Colonic mucosa (tissue), 4 donors: Measurements from ENCODE around the gene CLTC. TPM values are rescaled to one million over a fixed set of nuclear protein-coding genes. Genes with fewer than 3 reads are reported as not detected.

ENCODE experiments used
- DNase-seq: peaks from one replicate; pipeline ENCODE4 v3.0.0-alpha.2; 2020
- H3K27ac ChIP-seq: fragments of 200-600 bp; one replicate; pipeline ENCODE4 v1.8.0; 2021
- H3K27me3 ChIP-seq: fragments of 200-600 bp; one replicate; pipeline ENCODE4 v1.8.0; 2021
- H3K36me3 ChIP-seq: fragments of 200-600 bp; one replicate; pipeline ENCODE4 v1.8.0; 2021
- H3K4me1 ChIP-seq: fragments of 200-600 bp; one replicate; pipeline ENCODE4 v1.8.0; 2021; ENCODE audit warnings: mild to moderate bottlenecking
- H3K4me3 ChIP-seq: fragments of 200-600 bp; one replicate; pipeline ENCODE4 v1.8.0; 2021
- H3K9ac ChIP-seq, 2 donors: one replicate each; pipeline ENCODE4 v1.7.0; 2013; ENCODE audit warnings: control low read depth in 2 of 2, low read depth in 2 of 2, low read length in 2 of 2
- H3K9me3 ChIP-seq: fragments of 200-600 bp; one replicate; pipeline ENCODE4 v1.8.0; 2021
- intact Hi-C: fragments of 100-400 bp; cut with DNase I; formaldehyde crosslinking; loops from one replicate; pipeline ENCODE4 v1.14.1; 2022
- total RNA-seq, 2 donors: library from RNA; stranded (reverse); fragmentation: NEBNext Ultra II Directional in 1 of 2; extraction: Animal tissue kit (Norgen Biotek cat#: 25700) in 1 of 2; gene quantifications; one replicate each; pipeline ENCODE4 v1.2.1, GENCODE V29; 2021
- TF ChIP-seq, protein P1 (sequence below): fragments of 200-600 bp; IDR thresholded peaks from one replicate; pipeline ENCODE4 v1.8.0; 2022; ENCODE audit warnings: antibody characterized with exemption, mild to moderate bottlenecking
- donor health status: healthy.
- donor health status: DM: no; HTN: no; CAD: no.
- donor health status: DM: no; HTN: no; CAD: no.

CLTC gene
- total RNA-seq, 2 donors from 2014 or later, result 306 to 328 TPM

DNA sequence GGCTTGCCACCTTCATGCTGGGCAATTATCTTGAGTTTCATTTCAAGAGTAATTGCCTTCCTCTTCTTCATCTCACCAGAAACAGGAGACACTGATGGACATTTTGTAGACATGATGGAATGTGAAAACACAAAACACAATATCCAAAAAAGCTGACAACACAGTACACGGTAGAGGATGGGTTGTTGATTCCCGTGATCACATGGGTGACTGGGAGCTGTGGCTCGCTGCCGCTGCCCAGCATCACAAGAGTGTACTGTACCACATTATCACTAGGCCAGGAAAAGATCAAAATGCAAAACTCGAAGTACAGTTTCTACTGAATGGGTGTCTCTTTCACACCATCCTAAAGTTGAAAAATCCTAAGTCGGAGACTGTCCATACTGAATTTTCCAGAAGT, 80.1 kb downstream of the CLTC start:
- Histone ChIP-seq H3K27me3 (no peaks in the 10 kb centered on the region), H3K9me3 (no peaks in the 10 kb centered on the region), H3K36me3 (peaks cover 5% of the 10 kb centered on the region), H3K4me1 (no peaks in the 10 kb centered on the region), H3K4me3 (no peak overlapping the region), H3K9ac (no peak overlapping the region), H3K27ac (no peak overlapping the region)
- intact Hi-C loops, result no loop called here
- TF ChIP-seq, protein P1, sequence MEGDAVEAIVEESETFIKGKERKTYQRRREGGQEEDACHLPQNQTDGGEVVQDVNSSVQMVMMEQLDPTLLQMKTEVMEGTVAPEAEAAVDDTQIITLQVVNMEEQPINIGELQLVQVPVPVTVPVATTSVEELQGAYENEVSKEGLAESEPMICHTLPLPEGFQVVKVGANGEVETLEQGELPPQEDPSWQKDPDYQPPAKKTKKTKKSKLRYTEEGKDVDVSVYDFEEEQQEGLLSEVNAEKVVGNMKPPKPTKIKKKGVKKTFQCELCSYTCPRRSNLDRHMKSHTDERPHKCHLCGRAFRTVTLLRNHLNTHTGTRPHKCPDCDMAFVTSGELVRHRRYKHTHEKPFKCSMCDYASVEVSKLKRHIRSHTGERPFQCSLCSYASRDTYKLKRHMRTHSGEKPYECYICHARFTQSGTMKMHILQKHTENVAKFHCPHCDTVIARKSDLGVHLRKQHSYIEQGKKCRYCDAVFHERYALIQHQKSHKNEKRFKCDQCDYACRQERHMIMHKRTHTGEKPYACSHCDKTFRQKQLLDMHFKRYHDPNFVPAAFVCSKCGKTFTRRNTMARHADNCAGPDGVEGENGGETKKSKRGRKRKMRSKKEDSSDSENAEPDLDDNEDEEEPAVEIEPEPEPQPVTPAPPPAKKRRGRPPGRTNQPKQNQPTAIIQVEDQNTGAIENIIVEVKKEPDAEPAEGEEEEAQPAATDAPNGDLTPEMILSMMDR, result no peak
- no peak for DNase-seq

DNA sequence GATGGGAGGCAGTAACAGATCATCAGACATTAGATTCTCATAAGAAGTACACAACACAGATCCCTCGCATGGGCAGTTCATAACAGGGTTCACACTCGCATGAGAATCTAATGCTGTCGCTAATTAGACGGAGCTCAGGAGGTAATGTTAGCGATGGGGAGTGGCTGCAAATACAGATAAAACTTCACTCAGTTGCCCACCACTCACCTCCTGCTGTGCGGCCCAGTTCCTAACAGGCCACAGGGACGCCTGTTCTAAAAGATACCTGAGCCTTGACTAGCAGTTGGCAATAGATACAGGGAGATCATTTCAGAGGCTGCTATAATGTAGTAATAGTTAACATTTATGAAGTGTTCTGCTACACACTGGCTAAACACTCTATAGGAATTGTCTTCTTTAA, 82.6 kb downstream of the CLTC start:
- intact Hi-C loops, result no loop called here
- Histone ChIP-seq H3K9ac (no peak overlapping the region), H3K9me3 (no peaks in the 10 kb centered on the region), H3K4me1 (no peaks in the 10 kb centered on the region), H3K27ac (no peak overlapping the region), H3K36me3 (peaks cover 5% of the 10 kb centered on the region), H3K27me3 (no peaks in the 10 kb centered on the region), H3K4me3 (no peak overlapping the region)
- TF ChIP-seq, protein P1, result no peak
- no peak for DNase-seq

DNA sequence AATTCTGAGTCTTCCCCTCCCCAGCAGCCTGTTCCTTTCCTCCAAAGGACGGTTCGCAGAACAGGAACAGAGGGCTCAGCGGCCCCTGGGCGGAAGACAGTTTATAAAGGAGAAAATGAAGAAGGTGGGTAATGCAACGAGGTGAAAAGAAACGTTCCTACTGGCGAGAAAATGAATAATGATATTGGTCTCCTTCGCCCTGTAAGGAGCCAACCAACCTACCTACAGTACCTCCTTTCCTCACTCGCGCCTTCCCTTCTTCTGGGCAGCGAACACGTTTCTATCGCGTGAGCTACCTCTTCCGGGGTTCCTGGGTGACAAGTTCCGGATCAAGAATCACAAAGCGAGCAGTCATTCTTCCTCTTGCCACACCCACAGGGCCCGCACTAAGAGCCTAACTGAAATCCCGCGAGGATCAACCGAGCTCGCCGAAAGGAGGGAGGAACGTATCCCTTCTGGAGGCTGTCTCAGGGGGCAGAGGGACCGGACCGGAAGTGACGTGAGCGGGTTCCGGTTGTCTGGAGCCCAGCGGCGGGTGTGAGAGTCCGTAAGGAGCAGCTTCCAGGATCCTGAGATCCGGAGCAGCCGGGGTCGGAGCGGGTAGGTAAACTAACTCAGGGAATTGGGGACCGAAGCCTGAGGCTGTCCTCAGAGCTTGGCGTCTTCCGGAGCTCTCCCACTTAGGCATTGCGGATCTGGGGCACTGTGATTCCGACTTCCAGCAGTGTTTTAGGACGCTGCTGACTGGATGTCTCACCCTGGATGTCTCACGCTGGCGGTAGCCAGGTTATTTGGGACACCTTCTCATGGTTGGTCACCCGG, 87.7 kb downstream of the CLTC start, which contains the start of the genes PTRH2 and VMP1:
Gene PTRH2 (minus strand): TSS at position 282 of the 822 bp plus-strand sequence. CDS start 9,452 bp downstream, outside the sequence.
Gene VMP1 (plus strand): TSS at position 506 of the 822 bp plus-strand sequence. CDS start 23,793 bp downstream, outside the sequence.
- H3K4me1 ChIP-seq, result no peaks in the 10 kb centered on the region
- peak within 1 kb of the TSS; percentile 75 for H3K4me3 ChIP-seq
- H3K27ac ChIP-seq, result peak within 1 kb of the TSS; percentile 87
- H3K27me3 ChIP-seq, result no peaks in the 10 kb centered on the region
- H3K9me3 ChIP-seq, result no peaks in the 10 kb centered on the region
- DNase-seq, result peak; percentile 98
- TF ChIP-seq, protein P1, result no peak
- H3K36me3 ChIP-seq, result no peaks in the 10 kb centered on the region
- peak within 1 kb of the TSS; percentile 90 to 96 for H3K9ac ChIP-seq
- intact Hi-C loops, result no loop called here

DNA sequence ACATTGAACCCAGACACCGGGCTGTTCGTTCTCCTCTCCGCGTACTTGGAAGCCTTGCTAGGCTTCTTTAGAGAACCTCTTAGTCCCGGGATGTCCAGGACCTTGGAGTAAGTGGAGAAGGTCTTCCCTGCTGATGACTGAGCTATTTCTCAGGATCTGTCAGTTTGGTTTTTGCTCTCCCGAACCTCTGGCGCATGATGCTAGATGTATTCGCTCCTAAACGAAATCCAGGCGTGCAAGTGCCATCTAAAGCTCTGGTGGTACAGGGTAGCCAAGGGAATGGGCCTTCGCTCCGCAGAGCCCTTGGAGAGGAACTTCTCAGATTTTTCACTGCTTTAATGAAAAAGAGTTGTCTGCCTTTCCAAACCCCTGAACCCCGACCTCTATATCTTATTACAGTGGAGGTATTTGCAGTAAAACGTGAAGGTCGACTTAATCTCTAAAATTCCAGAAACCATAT, 88.3 kb downstream of the CLTC start:
- Histone ChIP-seq H3K27me3 (no peaks in the 10 kb centered on the region), H3K9me3 (no peaks in the 10 kb centered on the region), H3K9ac (peak overlapping the region; percentile 90 to 96), H3K4me3 (peak overlapping the region; percentile 75), H3K36me3 (no peaks in the 10 kb centered on the region), H3K4me1 (no peaks in the 10 kb centered on the region), H3K27ac (peak overlapping the region; percentile 87)
- TF ChIP-seq, protein P1, result no peak
- intact Hi-C loops, result no loop called here
- no peak for DNase-seq

DNA sequence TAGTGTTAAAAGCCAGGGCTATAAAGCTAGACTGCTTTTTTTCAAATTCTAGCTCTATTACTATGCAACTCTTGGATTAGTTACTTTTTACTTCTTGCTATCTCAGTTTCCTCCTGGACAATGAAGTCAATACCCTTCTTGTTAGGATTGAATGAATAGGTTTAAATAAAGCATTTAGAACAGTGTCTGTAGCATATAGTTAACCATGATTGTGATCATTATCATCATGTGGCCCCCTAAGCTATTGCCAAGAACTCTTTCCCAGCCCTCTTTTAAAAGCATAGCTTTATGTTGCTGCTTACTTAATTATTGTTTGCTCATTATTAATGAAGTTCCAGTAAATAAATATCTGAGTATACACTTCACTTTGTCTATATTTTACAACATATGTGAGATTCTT, 92.2 kb downstream of the CLTC start:
- TF ChIP-seq, protein P1, result no peak

More for the DNA sequence above, 92.2 kb downstream of the CLTC start:
- Histone ChIP-seq H3K9me3 (no peaks in the 10 kb centered on the region), H3K4me1 (no peaks in the 10 kb centered on the region), H3K27ac (no peak overlapping the region), H3K27me3 (no peaks in the 10 kb centered on the region), H3K4me3 (no peak overlapping the region), H3K9ac (no peak overlapping the region), H3K36me3 (no peaks in the 10 kb centered on the region)
- DNase-seq, result no peak
- intact Hi-C loops, result no loop called here
